HG03342 (cell line): ENCODE data around the gene FAM110C.
"Not testable (repeated sequence)": the region's sequence is repeated elsewhere in the genome, so short reads cannot be mapped to it uniquely, and the experiment has no call there.

Source experiments
- ATAC-seq: cut with Tn5 transposase; IDR thresholded peaks from one replicate; pipeline ENCODE4 v1.9.1; 2021; ENCODE audit warnings: mild to moderate bottlenecking, moderate library complexity; ENCODE audit not compliant: unreplicated experiment

FAM110C gene

GRCh38 chr2:45342-46130 lies 769 bp downstream of the FAM110C start:
- no peak for ATAC-seq

DNA sequence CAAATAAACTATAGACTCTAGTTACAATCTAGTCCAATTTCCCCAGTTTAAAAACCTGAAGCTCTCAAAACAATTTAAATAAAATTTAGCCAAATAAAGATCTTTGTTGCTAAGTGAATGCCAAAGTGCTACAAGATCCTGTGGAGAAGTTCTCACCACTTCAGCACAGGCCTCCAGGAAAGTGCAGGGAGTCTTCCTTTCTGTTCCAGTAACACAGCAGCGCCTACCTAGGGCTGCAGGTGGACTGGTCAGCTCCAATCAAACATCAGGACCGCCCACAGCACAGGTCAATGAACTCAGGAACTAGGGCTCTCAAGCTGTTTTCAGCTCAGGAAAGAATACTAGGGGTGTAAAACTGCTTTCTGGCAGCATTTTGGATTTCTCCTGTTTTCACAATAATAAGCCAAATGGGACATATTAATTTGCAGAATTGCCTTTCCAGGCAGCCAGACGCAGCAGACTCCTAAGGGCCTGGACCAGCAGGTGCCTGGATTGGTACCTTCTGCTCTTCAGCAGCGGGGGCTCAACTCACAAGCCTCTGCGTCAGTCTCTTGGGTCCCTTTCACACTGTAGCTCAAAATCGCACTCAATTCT lies 1.5 kb downstream of the FAM110C start:
- no peak for ATAC-seq

DNA sequence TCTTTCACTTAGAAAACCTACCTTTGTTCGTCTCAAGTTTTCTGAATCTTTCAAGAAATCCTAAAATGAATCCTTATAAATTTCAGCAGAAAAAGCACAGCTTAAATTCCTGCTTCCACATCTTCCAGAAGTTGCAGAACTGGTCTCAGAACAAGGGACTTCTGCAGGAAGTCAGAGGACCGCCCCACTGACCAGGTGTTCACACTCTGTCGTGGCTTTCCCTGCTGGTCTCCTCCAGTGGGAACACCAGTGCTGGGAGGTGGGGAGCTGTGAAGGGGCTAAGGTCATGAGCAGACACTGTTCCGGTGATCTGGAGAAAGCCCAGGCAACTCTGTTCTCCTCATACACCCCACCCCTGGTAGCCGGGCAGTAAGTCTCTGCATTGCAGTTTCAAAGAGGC lies 3.5 kb downstream of the FAM110C start:
- no peak for ATAC-seq

- no peak for ATAC-seq
Observed at GRCh38 chr2:40465-40864, 5.8 kb downstream of the FAM110C start.

DNA sequence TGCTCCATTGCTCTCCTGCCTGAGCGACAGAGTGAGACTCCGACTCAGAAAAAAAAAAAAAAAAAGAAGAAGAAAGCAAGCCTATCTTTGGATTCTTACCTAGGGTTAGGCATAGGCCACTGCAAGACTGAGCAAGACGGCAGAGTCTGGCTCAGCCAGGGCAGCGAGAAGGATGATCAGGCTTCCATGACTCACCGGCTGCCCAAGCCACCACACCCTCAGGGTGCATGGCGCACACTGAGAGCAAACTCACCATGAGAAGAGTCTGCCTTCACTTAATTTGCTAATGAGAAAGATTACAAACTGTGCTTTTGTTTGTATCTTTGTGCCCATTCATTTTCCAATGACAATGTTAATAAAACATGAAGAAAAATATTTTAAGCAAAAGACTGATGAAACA lies 8.2 kb downstream of the FAM110C start:
- ATAC-seq = no peak

GRCh38 chr2:36318-36717 lies 10.0 kb downstream of the FAM110C start:
- ATAC-seq = no peak

DNA sequence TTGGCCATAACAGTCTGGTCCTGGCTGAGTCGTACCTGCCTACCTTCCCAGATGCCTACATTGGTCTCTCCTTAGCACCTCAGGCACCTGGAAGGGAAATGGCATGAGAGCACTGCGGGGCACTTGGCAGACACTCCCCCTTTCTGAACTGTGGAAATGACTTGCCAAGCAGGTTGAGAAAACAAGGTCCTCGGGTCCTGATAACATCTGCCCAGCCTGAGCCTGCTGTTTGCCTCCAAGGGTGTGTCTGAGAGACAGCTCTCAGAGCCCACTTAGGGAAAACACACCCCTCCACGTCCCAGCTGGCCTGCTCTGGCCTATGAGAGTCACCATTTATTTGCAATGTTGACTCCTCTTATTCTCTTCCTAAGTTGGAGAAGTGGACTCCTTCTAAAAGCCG lies 10.5 kb downstream of the FAM110C start:
- no peak for ATAC-seq

GRCh38 chr2:33620-34019 lies 12.7 kb downstream of the FAM110C start:
- no peak for ATAC-seq

DNA sequence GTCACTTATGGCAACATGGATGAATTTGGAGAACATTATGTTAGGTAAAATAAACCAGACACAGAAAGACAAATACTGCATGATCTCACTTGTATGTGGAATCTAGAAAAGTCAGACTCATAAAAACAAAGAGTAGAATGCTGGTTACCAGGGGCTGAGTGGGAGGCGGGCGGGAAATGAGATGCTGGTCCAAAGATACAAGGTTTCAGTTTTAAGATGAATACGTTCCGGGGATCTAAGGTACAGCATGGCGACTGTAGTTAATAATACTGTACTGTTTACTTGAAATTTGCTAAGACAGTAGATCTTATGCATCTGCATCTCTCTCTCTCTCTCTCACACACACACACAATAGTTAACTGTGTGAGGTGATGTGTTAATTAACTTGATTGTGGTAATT lies 14.2 kb downstream of the FAM110C start:
- no peak for ATAC-seq

GRCh38 chr2:29253-29652 lies 17.1 kb downstream of the FAM110C start:
- no peak for ATAC-seq

GRCh38 chr2:28406-28975 lies 17.8 kb downstream of the FAM110C start:
- ATAC-seq = no peak

DNA sequence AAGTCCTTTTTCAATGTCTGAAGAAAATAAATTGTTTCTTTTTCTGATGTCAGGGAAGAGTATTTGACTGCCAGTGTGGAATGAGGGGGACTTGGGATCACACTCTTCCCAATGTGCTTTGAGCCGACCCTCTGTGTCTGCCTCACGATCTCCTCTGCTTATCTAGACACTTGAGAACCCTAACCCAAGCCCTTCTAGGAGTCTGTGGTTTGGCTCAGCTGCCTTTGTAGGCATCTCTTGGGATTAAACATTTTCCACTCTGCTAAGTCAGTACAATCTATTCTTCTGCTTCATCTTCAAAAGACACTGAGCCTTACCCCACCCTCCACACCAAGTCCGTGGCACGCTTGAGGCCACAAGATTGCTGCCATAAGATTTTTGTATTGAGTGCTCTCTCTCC lies 19.4 kb downstream of the FAM110C start:
- no peak for ATAC-seq

- no peak for ATAC-seq
Observed at GRCh38 chr2:25543-25942, 20.8 kb downstream of the FAM110C start.

GRCh38 chr2:24591-24990 lies 21.7 kb downstream of the FAM110C start:
- ATAC-seq = not testable (repeated sequence)

- peak; percentile 95 for ATAC-seq
Observed at GRCh38 chr2:24107-24506, 22.2 kb downstream of the FAM110C start.

GRCh38 chr2:23283-23682 lies 23.0 kb downstream of the FAM110C start:
- no peak for ATAC-seq

DNA sequence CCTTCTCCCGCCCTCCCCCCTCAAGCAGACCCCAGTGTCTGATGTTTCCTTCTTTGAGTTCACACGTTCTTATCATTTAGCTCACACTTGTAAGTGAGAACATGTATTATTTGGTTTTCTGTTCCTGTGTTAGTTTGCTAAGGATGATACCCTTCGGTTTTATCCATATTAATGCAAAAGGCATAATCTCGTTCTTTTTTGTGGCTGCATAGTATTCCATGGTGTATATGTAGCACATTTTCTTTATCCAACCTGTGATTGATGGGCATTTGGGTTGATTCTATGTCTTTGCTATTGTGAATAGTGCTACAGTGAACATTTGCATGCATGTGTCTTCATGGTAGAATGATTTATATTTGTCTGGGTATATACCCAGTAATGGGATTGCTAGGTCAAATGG lies 24.1 kb downstream of the FAM110C start:
- not testable (repeated sequence) for ATAC-seq

DNA sequence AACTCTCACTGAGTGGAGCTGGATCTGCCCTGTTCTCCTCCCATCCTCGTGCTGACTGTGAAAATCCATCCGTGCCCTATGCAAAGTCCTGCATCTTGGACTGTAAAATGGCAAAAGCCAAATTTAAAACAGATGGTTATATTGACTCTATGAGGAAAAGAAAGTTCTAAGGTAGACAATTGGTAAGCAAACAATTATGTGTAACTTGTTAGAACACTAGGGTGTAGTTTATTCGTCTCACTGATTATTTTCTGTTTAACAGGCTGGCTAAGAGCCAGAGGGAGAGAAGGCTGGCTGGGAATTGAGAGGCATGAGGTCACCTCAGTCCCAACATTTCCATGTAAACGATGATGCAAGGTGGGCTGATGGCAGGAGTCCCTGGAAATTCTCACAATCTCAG lies 26.0 kb downstream of the FAM110C start:
- not testable (repeated sequence) for ATAC-seq

DNA sequence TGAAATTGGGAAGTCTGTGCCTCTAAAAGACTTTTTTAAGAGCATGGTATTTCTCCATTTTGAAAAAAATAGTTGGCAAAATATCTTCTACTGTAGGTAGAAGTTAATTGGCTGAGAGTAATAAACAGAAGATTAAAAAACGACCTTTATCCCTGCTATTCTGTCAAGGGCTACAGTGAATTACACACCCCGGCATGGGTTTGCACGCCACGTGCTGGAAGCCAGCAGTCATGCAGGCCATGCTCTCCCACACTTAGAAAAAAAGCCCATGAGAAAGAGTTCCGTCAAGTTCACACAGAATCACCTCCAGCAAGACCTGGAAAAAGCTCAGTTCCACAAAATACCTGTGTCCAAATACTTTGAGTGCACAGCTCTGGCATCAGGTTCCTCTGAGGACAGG lies 26.8 kb downstream of the FAM110C start:
- no peak for ATAC-seq

GRCh38 chr2:18402-19271 lies 27.7 kb downstream of the FAM110C start:
- ATAC-seq = no peak

DNA sequence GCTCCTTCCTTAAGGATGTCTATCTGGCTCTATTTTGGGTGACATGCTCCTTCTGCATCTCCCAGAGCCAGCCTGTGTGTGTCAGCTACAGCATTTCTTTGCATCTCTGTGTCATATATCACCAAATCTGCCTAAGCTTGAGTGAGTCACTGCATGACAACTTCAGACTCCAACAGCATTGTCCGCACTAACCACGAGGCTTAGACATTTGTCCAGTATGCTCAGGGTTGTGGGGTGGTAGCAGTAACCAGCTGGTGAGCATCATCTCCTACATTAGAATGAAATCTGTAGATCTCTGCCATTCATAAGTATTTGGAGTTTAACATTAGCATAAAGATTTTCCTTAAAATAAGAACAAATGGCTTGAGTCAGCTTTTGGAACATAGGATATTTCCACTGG lies 30.4 kb downstream of the FAM110C start:
- not testable (repeated sequence) for ATAC-seq
